Measurements from ENCODE around the gene TAAR9. TPM values are rescaled to one million over a fixed set of nuclear protein-coding genes. Genes with fewer than 3 reads are reported as not detected.

TAAR9 gene
- polyA plus RNA-seq, 3 donors = not detected

DNA sequence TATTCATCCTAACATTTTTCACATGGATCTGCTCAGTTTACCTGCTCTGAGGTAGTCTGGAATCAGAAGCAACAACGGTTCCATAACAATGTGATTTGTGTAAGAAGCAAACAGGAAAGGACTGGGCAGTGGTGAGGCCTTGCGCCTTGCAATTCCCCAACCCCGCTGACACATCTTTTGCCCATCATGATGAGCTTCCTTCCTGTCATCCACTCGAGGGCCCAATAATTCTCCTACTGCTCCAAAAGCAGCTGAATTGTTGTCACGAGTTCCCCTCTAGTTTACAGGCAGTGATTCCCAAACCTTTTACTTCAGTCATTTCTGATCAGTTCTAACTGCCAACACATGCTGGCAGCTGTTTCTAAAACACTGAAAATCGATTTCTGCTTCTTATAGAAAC is 48.1 kb upstream of the TAAR9 start:
- no peaks in the 10 kb centered on the region for H3K9me3 ChIP-seq (replicated peaks in 1 of 2; ENCODE audit: control insufficient read depth in 1 of 2, insufficient read depth in 1 of 2, low read length in 2 of 2)
- H3K27me3 ChIP-seq (ENCODE audit: control insufficient read depth in 2 of 2, insufficient read depth in 2 of 2, low read length in 2 of 2) = no peaks in the 10 kb centered on the region
- H3K4me3 ChIP-seq (replicated peaks in 1 of 3; ENCODE audit: low read depth in 2 of 3, low read length in 3 of 3) = peak overlapping the region in 1 of 3 experiments; percentile 7
- H2AFZ ChIP-seq (ENCODE audit: insufficient read depth, low read depth, low read length, poor library complexity, severe bottlenecking) = no peak overlapping the region
- Mint-ChIP-seq H3K9me3 (peaks cover 0 to 3% (median 0%) of the 10 kb centered on the region in 7 donors), H3K4me1 (peaks cover 15% of the 10 kb centered on the region), H3K27me3 (ENCODE audit: low read depth in 3 of 3) (no peaks in the 10 kb centered on the region), H3K27ac (peak overlapping the region in 2 of 7 donors; percentile 1 to 56), H3K36me3 (peaks cover 38 to 55% of the 10 kb centered on the region in 2 donors), H3K4me3 (no peak overlapping the region)
- 4% methylated on average over 3 of the region's 6 CpGs for WGBS (ENCODE audit: insufficient coverage)
- H4K20me1 ChIP-seq (ENCODE audit: insufficient read depth, low read length) = peaks cover 100% of the 10 kb centered on the region
- peak overlapping the region; percentile 28 for H3K9ac ChIP-seq (ENCODE audit: insufficient read depth, low read length, poor library complexity, severe bottlenecking)
- DNase-seq = peak; percentile 47 to 73 (median 52)
- H3K79me2 ChIP-seq (ENCODE audit: insufficient read depth, low read length) = peaks cover 100% of the 10 kb centered on the region
- TF ChIP-seq, protein P1, sequence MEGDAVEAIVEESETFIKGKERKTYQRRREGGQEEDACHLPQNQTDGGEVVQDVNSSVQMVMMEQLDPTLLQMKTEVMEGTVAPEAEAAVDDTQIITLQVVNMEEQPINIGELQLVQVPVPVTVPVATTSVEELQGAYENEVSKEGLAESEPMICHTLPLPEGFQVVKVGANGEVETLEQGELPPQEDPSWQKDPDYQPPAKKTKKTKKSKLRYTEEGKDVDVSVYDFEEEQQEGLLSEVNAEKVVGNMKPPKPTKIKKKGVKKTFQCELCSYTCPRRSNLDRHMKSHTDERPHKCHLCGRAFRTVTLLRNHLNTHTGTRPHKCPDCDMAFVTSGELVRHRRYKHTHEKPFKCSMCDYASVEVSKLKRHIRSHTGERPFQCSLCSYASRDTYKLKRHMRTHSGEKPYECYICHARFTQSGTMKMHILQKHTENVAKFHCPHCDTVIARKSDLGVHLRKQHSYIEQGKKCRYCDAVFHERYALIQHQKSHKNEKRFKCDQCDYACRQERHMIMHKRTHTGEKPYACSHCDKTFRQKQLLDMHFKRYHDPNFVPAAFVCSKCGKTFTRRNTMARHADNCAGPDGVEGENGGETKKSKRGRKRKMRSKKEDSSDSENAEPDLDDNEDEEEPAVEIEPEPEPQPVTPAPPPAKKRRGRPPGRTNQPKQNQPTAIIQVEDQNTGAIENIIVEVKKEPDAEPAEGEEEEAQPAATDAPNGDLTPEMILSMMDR (IDR thresholded peaks at IDR 0.05) = no peak
- peak overlapping the region; percentile 65 to 81 for H3K27ac ChIP-seq (ENCODE audit: low read depth in 1 of 2, low read length in 2 of 2)
- peaks cover 25 to 36% of the 10 kb centered on the region in 2 donors for H3K4me1 ChIP-seq (ENCODE audit: control insufficient read depth in 1 of 2, insufficient read depth in 2 of 2, low read length in 2 of 2)
- H3K36me3 ChIP-seq (replicated peaks in 1 of 2; ENCODE audit: control insufficient read depth in 1 of 2, insufficient read depth in 2 of 2, low read length in 2 of 2) = peaks cover 18 to 52% of the 10 kb centered on the region in 2 donors
- H3K4me2 ChIP-seq (replicated peaks; ENCODE audit: extremely low read depth, low read length, poor library complexity, severe bottlenecking) = peak overlapping the region; percentile 44
- intact Hi-C loops (cut with micrococcal nuclease) = no loop called here

DNA sequence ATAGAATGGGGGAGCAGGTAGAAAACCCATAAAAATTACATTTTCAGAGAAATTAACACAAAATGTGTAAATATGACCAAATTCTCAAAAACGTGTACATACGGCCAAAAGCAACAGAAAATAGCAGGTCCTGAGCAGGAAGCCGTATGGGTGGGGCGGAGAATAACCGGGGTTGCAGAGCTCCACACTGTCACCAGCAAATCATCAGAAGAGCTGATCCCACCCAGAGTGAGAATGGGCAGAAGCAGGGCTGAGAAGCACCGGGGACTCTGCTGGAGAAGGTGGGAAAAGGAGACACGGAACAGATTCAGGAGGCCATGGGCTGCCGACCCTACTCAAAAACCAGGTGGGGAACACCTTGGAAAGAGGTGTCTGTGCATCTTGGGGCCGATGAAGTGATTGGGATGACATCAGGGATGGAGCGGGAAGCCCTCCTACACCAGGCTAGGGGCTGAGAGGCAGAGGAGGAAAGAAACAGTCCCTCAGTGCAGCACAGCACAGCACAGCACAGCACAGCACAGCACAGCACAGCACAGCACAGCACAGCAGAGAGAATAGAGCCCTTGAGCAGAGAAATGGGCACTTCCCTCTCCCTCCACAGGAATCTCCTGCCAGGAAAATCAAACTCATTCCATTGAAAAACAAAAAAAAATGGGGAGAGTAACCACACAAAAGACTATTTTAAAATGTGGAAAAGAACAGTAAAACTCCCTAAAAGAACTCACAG is 47.4 kb upstream of the TAAR9 start:
- H3K4me3 ChIP-seq (replicated peaks in 1 of 3; ENCODE audit: low read depth in 2 of 3, low read length in 3 of 3) = peak overlapping the region in 1 of 3 experiments; percentile 7
- H2AFZ ChIP-seq (ENCODE audit: insufficient read depth, low read depth, low read length, poor library complexity, severe bottlenecking) = no peak overlapping the region
- H3K27ac ChIP-seq (ENCODE audit: low read depth in 1 of 2, low read length in 2 of 2) = peak overlapping the region; percentile 65 to 81
- H3K27ac Mint-ChIP-seq = no peak overlapping the region
- H3K9me3 ChIP-seq (replicated peaks in 1 of 2; ENCODE audit: control insufficient read depth in 1 of 2, insufficient read depth in 1 of 2, low read length in 2 of 2) = no peaks in the 10 kb centered on the region
- peaks cover 0 to 3% (median 0%) of the 10 kb centered on the region in 7 donors for H3K9me3 Mint-ChIP-seq
- peaks cover 18 to 55% of the 10 kb centered on the region in 2 donors for H3K36me3 ChIP-seq (replicated peaks in 1 of 2; ENCODE audit: control insufficient read depth in 1 of 2, insufficient read depth in 2 of 2, low read length in 2 of 2)
- 38% methylated on average over 4 of the region's 10 CpGs for WGBS (ENCODE audit: insufficient coverage)
- peaks cover 25 to 42% of the 10 kb centered on the region in 2 donors for H3K4me1 ChIP-seq (ENCODE audit: control insufficient read depth in 1 of 2, insufficient read depth in 2 of 2, low read length in 2 of 2)
- peaks cover 100% of the 10 kb centered on the region for H4K20me1 ChIP-seq (ENCODE audit: insufficient read depth, low read length)
- TF ChIP-seq, protein P1 (IDR thresholded peaks at IDR 0.05) = no peak
- H3K4me3 Mint-ChIP-seq = no peak overlapping the region
- H3K27me3 Mint-ChIP-seq (ENCODE audit: low read depth in 3 of 3) = no peaks in the 10 kb centered on the region
- no peaks in the 10 kb centered on the region for H3K27me3 ChIP-seq (ENCODE audit: control insufficient read depth in 2 of 2, insufficient read depth in 2 of 2, low read length in 2 of 2)
- H3K4me2 ChIP-seq (replicated peaks; ENCODE audit: extremely low read depth, low read length, poor library complexity, severe bottlenecking) = peak overlapping the region; percentile 44
- peak overlapping the region; percentile 28 for H3K9ac ChIP-seq (ENCODE audit: insufficient read depth, low read length, poor library complexity, severe bottlenecking)
- no peak for DNase-seq
- peaks cover 20% of the 10 kb centered on the region for H3K4me1 Mint-ChIP-seq
- intact Hi-C loops (cut with micrococcal nuclease) = no loop called here
- H3K79me2 ChIP-seq (ENCODE audit: insufficient read depth, low read length) = peaks cover 100% of the 10 kb centered on the region
- peaks cover 39 to 52% of the 10 kb centered on the region in 2 donors for H3K36me3 Mint-ChIP-seq

All from CD14-positive monocyte (primary cell).